ENCODE measurements around the gene KRTAP19-8.

The KRTAP19-8 gene

DNA sequence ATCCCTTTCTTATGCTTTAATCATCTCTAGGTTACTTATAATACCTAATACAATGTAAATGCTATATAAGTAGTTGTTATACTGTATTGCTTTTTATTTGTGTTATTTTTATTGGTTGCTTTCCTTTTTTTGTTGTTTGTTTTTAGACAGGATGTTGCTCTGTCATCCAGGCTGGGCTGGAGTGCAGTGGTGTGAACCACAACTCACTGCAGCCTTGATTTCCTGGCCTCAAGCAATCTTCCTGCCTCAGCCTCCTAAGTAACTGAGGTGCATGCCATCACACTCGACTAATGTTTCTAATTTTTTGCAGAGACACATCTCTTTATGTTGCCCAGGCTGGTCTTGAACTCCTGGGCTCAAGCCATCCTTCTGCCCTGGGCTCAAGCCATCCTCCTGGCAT, 26.9 kb downstream of the KRTAP19-8 start:
- no peak for FAIRE-seq

DNA sequence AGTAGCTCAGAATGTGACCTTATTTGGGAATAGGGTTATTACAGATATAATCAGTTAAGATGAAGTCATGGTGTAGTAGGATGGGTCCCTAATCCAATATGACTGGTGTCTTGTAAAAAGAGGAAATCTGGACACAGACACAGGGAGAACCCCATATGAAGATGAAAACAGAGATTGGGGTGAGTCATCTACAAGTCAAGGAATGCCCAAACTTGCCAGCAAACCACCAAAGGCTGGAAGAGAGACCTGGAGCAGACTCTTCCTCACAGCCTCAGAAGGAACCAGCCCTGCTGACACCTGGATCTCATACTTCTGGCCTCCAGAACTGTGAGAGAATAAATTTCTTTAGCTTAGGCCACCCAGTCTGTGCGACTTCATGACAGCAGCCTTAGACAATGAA, 29.9 kb downstream of the KRTAP19-8 start:
- FAIRE-seq = no peak

DNA sequence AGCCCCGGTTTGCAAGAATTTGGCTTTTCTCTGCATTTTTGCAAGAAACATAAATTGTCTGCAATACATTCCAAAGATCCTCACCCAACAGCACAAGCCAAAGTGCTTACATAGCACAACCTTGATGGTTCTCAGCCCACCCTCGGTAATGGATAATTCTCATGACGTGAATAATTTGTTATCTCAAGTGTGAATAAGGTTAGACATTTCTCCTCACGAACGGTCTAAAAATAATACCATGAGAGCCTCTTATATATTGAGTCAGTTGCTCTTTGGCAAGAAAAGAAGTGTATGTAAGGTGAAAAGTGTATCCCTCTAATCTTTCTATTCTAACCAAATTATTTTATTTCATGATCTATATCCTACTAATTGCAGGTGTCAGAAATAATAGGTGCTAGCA, 33.3 kb downstream of the KRTAP19-8 start:
- FAIRE-seq = no peak

- FAIRE-seq = no peak
Measured at GRCh38 chr21:31003471-31003870, 34.8 kb downstream of the KRTAP19-8 start.

DNA sequence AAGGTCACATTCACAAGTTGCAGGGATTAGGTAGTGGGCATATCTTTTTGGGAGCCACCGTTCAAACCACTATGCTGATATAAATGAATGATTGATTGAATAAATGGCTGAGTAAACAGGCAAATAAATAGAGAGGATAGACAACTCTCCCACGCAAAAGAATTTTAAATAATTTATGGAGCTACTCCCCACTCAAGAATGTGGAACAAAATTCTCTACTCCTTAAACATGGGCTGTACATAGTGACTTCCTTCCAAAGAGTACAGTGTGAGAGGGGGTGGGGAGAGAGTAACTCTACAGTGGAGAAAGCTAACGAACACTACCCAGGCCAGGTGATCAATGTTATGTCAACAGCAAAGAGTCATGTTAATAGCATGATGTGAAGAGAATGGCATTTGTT, 40.7 kb downstream of the KRTAP19-8 start:
- FAIRE-seq = no peak

GRCh38 chr21:30996728-30997127, 41.5 kb downstream of the KRTAP19-8 start:
- FAIRE-seq = no peak

DNA sequence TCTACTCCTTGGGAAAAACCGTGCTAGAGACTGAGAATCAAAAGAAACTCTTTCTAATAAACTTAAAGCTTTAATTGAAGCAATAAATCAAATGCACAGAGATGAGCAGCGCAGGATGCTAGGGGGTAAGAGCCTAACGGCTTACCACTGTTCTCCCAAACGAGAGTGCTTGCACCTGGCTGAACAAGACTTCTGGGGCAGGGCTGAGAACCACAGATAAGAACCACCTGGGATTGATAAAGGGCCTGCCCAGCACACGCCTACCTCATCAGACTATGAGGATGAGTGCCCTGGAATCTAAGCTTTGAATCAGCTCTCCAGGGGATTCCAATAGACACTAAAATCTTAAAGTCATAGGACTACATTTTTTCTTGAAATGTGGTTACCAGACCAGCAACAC, 43.3 kb downstream of the KRTAP19-8 start:
- no peak for FAIRE-seq

GRCh38 chr21:30990514-30991262, 47.6 kb downstream of the KRTAP19-8 start:
- FAIRE-seq = no peak

- no peak for FAIRE-seq
Measured at GRCh38 chr21:30988706-30989105, 49.6 kb downstream of the KRTAP19-8 start.
